NCI-H526 (cell line): ENCODE measurements around the gene ZSCAN32.

Experiments used
- DNase-seq, 2 experiments: peaks; one replicate each; lab custom pipeline; 2025; lab: John Stamatoyannopoulos, UW

The ZSCAN32 gene

DNA sequence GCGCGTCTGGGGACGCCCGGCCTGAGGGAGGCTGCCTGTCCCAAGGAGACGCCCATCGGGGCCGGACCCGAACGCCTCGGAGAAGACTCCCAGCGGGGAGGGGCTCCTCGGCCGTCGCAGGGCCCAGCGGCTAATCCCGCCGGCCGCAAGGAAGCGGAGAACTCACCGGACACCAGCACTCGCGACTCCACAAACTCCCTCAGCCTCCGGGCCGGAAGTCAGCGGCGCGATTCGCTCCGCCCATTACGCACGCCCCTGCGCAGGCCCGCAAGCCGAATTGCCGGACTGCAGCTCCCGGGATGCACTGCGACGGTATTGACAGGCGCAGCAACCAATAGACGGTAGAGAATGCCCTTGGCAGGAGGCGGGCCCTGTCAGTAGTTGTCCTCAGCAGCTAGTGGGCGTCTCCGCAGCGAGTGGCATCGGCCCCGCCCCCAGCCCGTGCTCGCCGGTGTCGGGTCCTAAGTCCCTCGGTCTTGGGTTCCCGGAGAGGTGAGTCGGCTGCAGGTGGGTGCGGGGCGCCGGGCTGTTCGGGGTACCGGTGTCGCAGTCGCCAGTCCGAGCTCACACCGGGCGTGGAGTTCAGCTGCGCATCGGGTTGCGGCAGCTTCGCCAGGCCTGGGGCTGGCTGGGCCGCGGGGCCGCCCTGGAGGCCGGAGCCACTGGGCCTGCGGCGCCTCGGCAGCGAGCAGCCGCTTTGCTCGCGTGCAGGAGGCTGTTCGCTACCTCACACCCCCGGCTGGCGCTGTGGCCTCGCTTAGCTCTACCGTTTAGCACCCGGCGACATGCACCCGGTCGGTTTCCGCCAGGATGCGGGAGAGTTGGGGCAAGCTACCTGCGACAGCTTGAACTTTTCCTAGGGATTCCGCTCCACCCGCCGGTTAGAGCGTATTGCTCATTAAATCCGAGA is at the start of gene ZSCAN32, which contains the start of gene ZNF174:
TSS of gene ZSCAN32 (minus strand) at position 226 of the 910 bp plus-strand sequence. CDS start 3,447 bp downstream, outside the sequence.
TSS of gene ZNF174 (plus strand) at position 437 of the 910 bp plus-strand sequence. CDS start 790 bp downstream, outside the sequence.
- peak; percentile 94 to 97 for DNase-seq

DNA sequence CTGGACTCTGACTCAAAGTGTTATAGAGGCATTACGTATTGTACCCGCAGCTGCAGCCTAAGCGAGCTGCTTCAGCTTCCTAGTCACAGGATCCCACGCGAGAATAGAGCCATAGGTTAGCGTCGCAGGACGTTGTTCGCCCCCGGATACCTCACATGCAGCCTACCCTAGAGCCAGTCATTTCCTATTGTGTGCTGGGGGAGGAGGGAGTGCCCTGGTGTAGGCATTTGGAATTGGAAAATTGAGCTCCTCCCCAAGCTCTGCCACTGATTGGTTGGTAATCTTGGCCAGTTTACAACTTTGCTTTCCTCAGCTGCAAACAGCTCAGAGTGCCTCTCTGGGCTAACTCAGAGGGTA is 43.2 kb upstream of the ZSCAN32 start:
- no peak for DNase-seq

DNA sequence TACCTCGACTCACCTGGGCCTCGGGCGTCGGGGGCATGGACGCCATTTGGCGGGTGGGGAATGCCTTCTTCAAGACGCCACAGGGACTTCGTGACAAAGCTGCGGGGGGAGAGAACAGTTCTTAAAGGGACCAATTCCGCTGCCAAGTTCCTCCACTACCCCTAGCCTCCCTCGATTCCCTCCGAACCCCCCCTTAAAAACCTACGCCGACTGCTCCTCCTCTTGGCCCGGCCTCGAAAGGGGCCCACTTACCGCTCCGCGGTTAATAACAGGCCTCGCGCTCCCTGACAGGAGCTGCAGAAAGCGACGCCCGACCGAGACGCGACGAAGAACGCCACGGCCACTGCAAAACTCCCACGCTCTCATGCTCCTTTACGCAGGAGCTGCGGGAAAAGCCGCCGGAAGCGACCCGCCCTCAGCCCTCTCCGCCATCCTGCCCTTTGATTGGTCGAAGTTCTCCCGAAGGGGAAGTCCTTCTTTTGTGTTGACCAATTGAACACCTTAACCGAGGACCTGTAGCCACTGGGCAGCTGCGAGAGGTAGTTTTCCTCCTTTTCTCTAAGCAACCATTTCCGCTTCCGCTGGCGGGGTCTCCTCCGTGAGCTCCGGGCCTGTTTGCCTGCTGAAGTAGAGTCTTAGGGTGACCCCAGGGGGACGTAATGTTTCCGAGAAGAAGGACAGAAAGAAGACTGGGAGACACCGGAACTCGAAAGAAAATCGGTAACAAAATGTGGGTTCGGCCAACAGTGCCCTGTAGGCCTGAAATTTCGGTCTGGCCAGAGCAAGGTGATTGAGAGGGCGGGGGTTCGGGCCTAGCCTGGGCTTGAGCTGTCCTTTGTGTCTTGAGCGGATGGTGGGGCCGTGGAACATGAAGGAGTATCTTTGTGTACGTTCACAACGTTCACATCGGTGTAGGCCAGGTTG is 42.6 kb upstream of the ZSCAN32 start, which contains the start of the genes NAA60 and ZNF597:
TSS of gene NAA60 (plus strand) at position 573 of the 924 bp plus-strand sequence. CDS start 32,548 bp downstream, outside the sequence.
TSS of gene ZNF597 (minus strand) at position 397 of the 924 bp plus-strand sequence. CDS start at position 46, 351 bp downstream.
- DNase-seq, result no peak

DNA sequence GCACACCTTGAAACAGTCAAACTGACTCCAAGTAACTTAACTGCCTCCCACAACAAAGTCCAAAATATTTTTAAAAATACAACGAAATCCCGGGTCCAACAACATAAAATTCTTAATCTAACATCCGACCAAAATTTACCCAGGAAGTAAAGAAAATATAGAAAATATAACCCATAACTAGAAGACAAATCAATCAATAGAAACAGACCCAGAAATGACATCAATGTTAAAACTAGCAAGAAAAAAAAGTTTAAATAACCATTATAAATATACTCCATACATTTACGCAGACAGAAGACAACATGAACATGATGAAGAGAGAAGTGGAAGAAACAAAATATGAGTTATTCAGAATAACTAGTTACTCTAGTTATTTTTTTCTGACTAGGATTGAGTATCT is 38.8 kb upstream of the ZSCAN32 start:
- no peak for DNase-seq

DNA sequence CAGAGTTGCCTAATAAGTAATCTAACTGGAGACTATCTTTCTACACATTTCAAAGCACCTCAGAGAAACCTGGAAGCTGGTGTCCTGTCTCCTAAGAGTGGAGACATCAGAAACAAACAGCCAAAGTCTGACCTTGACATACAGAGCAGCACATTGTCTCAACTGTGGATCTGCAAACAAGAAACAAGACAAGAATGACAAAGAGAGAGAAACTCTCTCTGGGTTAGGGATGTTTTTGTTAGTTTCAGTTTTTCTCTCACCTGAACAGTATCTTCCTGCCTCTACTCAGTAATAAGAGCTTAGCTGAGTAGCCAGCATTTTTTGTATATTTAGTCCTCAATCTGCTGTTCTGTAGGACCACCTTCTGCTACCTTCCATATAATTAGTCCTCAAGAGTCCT is 33.6 kb upstream of the ZSCAN32 start:
- DNase-seq, result no peak

DNA sequence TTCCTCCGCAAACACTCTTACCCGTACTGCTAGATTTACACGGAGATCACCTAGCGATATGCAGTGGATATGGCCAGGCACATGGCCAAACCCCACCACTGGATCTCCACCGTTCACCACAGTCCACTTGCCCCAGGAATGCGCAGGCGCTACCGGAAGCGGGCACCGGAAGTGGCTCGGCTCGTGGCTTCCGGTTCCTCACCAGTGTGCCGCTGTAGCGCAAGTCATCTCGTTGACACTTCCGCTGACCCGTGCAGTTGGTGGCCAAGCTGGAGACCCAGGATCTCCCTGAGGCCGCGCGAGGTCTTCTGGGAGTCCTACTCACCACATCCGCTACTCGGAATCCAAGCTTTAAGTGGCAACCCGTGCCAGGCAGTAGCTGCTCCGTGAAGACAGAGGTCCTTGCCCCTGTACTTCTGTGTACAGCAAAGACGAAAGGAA is 31.0 kb upstream of the ZSCAN32 start:
- DNase-seq, result no peak

DNA sequence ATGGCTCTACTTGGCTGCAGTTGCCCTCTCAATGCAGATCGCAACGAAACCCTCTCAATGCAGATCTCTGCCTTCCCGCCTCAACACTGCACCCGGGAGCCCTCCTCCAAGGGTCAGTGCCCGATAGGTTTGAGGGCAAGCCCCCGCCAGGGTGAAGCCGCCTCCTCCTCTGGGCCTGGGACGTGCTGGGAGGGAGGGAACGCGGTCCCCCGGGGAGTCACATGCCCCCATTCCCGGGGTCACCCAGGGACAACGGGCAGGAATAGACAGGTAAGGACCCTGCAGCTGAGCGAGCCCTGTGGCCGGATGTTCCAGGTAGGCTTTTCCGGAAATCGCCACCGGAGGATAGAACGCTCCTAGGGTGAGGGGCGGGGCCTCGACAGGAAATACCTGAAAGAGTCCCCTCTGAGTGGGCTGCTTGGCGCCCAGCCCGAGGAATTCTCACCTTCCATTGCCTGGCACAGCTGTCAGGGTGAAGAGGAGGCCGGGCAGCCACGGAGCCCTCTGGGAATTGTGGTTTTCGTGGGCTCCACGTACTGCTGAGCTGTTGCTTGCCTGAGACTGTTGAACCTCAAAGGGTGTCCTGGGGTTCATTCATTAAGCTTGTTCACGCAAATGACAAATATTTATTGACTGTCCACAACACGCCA is 13.1 kb upstream of the ZSCAN32 start:
- no peak for DNase-seq

DNA sequence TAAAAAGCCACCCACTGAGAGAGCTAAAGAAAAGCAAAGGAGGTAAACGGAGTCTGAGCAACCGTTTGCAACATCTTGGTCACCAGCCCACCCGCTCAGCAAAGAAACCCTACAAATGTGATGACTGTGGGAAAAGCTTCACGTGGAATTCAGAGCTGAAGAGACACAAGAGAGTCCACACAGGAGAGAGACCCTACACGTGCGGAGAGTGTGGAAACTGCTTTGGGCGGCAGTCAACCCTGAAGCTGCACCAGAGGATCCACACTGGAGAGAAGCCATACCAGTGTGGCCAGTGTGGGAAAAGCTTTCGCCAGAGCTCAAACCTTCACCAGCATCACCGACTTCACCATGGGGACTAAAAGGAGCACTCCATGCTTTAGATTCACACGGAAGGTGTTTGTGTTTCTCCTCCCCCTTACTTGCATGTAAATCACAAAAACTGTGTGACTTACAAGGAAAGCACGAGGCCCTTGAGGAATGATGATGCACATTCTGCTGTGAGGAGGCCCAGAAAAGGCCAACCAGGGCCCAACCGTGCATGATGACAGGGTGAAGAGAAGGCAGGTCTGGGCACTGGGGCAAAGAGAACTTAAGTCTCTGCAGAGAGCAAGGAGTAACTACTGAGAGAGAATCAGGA is 7.9 kb upstream of the ZSCAN32 start:
- DNase-seq, result no peak

DNA sequence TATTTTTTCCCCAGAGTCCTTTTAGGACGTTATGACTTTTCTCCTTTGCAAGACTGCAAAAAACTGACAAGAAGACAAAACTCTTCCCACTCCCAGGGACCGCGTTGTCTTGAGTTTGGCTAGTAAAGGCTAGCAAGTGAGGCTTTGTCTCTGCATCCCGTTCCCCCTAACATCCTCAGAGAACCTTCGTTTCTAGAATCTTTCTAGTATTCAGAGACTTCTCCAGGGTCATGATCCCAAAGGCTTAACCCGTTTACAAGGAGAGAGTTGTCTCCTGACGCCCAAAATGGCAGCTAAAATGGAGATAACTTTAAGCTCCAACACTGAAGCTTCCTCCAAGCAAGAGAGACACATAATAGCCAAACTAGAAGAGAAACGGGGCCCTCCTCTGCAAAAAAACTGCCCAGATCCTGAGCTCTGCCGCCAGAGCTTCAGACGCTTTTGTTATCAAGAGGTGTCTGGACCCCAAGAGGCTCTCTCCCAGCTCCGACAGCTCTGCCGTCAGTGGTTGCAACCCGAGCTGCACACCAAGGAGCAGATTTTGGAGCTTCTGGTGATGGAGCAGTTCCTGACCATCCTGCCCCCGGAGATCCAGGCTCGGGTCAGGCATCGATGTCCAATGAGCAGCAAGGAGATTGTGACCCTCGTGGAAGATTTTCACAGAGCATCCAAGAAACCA is 1.1 kb upstream of the ZSCAN32 start:
- peak; percentile 12 to 29 for DNase-seq

DNA sequence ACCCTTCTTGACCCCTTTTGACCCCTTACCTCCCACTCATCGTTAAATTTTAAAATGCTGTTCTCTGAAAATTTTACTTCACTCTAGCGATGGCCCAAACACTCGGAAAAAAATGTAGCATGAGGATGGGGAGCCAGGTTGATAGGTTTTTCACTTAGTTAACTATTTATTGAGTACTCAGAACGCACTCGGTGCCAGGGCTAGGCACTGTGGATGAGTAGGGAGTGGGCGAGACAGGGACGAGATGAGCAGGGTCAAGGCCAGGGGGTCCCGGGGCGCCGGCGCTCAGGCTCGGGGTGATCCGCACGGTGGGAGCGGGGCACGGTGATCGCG is 392 bp downstream of the ZSCAN32 start:
- DNase-seq, result no peak

DNA sequence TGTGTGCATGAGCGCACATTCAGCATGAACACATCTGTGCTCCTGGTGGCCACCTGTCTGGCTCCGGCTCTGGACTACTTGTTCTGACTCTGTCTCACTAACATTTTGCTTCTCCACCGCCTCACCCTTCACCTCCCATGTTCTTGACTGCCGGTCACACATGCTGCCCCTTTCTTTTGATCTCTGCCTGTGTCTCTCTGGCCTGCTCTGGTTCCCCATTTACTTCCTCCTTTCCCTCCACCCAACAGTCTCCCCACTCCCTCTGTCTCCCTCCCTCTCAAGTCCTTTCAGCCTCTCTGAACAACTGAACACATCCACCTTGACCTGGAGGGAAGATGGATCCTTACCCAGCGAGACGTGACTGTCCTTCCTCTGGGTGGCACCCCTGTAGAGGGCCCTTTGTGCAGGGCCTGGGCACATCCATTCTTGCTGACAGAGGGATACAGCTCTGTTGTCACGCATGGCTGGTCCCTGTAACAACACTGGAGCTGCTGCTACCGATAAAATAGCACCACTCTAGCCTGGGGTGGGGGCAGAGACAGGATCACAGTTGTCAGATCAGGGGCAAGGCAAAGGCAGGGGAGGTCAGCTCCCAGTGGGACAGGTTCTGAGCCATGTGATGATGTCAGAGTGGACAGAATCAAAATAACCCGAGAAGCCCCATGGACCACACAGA is 11.0 kb downstream of the ZSCAN32 start:
- no peak for DNase-seq

DNA sequence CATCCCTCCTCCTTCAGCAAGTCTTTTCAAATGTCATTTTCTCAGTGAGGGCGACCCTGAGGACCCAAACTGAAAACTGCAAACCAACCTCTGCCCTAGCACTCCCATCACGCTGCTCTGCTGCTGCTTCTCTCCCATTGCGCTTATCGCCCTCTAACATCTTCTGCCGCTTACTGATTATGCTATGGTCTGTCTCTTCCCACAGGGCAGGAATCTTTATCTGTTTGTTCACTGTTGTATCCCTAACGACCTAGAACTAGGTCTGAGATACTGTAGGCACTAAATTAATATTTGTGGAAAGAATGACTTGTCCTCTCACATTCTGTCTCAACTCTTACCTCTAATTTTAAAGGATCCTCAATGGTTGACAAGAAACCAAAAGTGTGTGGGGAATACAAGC is 12.5 kb downstream of the ZSCAN32 start:
- no peak for DNase-seq

DNA sequence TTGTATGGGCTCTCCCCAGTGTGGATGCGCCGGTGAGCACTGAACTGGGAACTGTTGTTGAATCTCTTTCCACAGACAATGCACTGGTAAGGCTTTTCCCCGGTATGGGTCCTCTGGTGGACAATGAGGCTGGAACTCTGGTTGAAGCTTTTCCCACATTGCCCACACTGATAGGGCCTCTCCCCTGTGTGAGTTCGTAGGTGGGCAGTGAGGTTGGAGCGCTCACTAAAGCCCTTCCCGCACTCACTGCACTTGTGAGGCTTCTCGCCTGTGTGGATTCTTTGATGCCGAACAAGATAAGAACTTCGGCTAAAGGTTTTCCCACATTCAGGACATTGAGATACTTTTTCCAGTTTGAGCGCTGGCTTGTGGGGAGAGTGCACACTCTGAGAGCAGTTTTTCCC is 17.8 kb downstream of the ZSCAN32 start:
- DNase-seq, result no peak

DNA sequence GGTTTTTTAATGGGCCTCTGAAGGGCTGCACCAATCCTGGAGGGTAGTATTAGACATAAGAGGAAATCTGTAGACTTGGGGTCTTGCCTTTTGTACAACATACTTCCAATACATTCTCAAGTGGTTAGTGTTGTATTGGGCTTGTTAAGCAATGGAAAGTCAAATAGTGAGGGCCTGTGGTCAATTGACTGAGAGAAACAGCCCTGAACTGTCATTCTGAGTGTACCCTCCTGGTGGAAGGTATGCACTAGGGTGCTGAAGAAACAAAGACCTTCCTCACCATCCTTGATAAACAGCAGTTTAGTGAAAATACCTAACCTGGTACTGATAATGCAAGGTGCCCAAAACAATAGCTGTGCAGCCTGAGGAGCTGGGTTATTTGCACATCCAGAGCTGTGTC is 22.9 kb downstream of the ZSCAN32 start:
- no peak for DNase-seq

DNA sequence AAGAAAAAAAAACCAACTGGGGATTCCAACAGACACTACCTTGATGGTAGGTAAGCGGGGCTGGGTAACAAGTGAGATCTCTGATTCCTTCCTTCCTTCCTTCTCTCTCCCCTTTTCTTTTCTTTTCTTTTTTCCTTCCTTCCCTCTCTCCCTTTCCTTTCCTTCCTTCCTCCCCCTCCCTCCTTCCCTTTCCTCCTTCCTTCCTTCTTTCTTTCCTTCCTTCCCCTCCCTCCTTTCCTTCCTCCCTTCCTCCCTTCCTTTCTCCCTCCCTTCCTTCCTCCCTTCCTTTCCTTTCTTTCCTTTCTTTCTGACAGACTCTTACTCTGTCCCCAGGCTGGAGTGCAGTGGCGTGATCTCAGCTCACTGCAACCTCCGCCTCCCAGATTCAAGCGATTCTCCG is 25.1 kb downstream of the ZSCAN32 start:
- no peak for DNase-seq

DNA sequence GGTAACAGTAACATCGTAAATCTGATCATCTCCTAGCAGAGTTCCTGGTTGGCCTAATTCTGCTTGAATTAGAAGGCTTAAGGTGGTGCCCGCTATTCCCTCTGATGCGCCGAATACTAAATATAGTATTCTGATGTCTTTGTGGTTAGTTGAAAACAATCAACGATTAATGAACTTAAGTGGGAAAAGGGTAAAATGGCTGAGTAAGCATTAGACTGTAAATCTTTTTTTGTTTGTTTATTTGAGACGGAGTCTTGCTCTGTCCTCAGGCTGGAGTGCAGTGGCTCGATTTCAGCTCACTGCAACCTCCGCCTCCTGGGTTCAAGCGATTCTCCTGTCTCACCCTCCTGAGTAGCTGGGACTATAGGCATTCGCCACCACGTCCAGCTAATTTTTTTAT is 31.7 kb downstream of the ZSCAN32 start:
- no peak for DNase-seq

DNA sequence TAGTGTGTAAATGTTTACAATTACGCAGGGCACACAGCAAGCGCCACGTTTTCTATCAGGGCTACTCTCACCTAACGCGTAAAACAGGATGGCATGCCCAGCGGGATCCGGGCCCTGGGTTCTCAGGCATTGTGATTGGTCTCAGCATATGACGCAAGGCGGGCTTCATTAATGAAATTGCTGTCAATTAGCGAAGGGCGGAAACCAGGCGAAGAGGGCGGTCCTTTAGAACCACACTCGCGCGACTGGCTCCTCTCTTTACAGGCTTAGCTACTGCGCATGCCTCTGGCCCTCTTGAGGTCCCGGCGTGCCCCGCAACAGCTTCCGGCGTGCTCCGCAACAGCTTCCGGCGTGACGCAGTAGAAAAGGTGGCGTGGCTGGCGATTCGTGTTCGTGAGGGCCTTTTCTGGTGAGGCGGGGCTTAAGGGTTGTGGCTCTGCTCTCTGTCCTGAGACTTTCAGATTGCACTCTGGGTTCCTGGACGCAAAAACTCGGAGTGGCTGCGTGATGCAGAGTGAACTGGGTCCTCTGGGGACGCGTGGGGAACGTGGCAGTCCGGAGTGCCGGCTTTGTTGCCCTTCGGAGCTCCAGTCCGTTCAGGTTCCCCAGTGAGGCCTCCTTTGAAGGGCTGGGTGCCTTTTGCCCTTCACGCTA is 35.9 kb downstream of the ZSCAN32 start:
- no peak for DNase-seq

DNA sequence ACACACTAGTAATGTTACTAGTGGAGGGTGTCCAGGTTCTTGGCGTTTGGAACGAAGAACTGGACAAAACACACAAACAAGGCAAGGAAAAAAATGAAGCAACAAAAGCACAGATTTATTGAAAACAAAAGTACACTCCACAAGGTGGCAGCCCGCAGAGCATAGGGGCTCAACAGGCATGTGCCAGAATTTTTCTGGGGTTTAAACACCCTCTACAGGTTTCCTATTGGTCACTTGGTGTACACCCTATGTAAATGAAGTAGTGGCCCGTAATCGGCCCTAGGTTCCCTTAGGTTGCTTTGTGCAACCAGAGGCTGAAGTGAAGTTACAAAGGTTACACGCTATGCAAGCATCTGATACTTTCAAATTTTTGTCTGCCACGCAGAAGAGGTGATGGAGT is 37.0 kb downstream of the ZSCAN32 start:
- no peak for DNase-seq

DNA sequence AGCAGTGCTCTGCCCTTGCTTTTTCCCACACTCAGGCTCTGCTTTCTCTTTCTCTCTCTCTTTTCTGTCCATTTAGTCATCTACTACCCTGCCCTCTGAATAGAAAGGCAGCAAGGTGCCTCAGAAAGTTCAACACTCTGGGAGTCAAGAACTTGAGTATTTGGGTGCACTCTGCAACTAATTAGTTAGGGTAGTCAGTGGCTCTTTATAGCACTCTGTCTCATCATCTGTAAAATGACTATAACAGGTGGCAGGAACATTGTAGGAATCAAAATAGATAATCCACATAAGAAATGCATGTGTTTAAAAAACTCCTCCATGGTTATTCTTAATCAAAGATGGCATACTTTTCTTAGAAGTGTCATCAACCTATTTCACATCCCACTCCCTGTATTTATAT is 37.9 kb downstream of the ZSCAN32 start:
- DNase-seq, result no peak

DNA sequence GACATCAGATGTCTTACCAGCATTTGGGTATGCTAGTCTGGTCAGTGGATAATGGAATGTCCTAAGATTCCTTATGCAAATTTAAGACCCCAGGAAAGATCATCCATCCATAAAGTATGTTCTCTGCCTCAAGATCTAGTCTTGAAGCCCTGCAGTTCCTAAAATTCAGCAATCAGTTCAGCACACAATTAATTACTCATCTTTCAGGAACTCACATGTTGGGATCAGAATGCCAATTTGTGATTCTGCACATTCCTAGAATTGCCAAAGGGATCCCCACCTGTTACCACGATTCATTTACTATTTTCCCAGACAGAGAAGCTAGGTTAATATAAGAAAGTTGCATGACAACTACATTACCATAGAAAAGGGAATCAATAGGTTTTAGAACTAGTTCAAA is 41.9 kb downstream of the ZSCAN32 start:
- DNase-seq, result no peak
